IPS DF 4.7 (cell line): ENCODE measurements around the gene UBE2G1.

Experiments used
- DNase-seq: peaks from one replicate; pipeline ENCODE4 v3.0.0-alpha.2; 2013; ENCODE audit warnings: low spot score; ENCODE audit errors: extremely low read depth

Gene UBE2G1

GRCh38 chr17:4334776-4335584 lies 31.5 kb downstream of the UBE2G1 start:
- no peak for DNase-seq

- DNase-seq: no peak
Observed at GRCh38 chr17:4334332-4334731, 32.1 kb downstream of the UBE2G1 start.

DNA sequence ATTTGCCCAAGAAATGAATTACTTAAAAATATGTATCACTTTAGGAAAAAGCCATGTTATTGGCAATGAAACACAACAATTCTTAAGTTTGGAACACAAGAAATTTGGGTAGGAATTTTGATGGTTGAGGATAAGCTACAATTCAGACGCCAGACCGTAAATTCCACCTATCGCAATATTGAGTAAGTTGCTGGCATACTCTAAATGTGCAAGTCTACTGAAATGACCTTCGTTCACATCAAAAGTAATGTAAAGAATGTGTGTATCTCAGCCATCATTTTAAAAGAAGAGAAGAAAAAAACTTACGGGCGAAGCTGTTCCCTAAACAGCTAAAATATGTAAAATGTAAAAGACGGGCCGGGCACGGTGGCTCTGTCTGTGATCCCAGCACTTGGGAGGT lies 33.4 kb downstream of the UBE2G1 start:
- no peak for DNase-seq

DNA sequence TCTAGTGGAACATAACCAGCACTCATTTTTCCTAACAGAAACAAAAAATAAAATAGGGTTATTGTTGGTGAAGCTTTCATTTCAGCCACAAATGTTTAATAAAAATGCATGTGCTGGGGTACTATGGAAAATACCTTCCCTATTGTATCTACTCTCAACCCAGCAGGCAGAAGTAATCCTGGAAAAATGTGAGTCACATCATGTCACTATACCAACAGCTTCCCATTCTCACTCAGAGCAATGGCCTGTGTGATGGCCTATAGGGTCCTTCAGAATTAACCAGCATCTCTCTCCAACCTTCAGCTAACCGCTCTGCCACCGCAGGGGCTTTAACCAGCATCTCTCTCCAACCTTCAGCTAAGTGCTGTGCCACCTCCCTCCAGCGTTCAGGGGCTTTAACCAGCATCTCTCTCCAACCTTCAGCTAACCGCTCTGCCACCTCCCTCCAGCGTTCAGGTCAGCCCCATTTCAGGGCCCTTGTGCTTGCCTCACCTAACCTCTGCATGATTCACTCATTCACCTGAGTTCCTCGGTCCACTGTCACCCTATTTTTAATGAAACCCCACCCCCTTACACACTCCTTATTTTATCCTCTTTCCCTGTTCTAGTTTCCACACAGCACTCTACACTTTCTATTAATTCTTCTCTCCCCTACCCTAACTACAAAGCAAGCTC lies 34.0 kb downstream of the UBE2G1 start:
- peak; percentile 7 for DNase-seq

- no peak for DNase-seq
Observed at GRCh38 chr17:4331614-4332013, 34.9 kb downstream of the UBE2G1 start.

GRCh38 chr17:4329838-4330237 lies 36.6 kb downstream of the UBE2G1 start:
- no peak for DNase-seq

DNA sequence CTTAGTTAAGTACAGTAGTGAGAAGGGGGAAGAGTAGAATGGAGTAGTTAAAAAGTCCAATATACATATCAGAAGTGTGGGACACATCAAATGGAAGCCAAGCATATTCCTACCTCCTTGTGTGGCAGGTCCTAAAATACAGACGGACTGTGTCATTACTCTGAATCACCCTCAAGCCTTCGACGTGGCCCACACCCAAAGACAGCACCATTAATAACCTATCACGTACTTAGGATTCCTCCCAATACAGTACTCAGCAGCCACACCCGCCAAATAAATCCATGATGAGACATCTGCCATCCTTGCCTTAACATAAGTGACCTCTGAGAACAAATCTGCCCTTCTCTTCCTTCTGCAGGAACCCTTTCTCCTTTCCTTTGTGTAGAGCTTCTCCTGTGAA lies 38.9 kb downstream of the UBE2G1 start:
- no peak for DNase-seq

GRCh38 chr17:4326608-4327007 lies 39.9 kb downstream of the UBE2G1 start:
- DNase-seq: no peak

DNA sequence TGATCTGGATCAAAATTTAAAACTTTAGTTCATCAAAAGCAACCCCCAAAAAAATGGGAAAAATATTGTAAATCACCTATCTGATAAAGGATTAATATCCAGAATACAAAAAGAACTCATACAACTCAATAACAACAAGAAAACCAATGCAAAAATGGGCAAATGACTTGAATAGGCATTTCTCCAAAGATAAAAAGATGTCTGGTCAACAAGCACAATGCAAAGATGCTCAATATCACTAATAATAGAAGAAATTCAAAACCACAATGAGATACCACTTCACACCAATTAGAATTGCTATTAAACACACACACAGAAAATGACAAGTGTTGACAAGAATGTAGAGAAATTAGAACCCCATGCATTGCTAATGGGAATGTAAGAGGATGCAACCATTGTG lies 40.4 kb downstream of the UBE2G1 start:
- no peak for DNase-seq

- no peak for DNase-seq
Observed at GRCh38 chr17:4324463-4324862, 42.0 kb downstream of the UBE2G1 start.

DNA sequence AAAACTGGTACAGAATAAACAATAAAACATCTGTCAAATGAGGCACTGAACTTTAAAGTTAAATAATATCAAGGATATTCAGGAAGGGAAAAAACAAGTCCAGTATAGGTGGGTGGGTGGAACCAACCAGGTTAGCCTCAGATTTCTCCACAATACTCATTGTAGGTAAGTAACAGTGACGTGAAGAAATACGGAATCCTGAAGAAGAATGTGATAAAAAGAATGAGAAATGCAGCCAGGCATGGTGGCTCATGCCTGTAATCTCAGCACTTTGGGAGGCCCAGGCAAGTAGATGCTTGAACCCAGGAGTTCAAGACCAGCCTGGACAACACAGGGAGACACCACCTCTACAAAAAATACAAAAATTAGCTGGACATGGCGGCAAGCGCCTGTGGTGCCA lies 47.3 kb downstream of the UBE2G1 start:
- DNase-seq: no peak

- no peak for DNase-seq
Observed at GRCh38 chr17:4318596-4318995, 47.9 kb downstream of the UBE2G1 start.

DNA sequence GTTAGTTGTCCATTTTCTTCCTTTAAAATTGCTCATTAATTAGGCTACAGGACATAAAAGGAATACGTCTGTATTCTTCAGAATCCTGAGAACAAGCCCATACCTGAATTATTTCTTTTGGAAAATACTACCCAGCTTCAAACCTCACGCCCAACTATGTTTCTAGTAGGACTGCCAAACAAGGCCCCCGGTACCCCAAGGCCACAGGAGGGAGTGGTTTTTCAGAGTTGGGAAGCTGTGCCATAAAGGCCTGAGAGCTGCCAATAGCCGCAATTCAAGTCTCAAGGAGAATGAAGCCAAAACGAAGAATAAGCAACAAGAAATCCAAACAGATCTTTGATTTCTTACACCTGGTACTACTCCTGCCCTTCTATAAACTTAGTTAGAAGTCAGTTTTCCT lies 48.3 kb downstream of the UBE2G1 start:
- no peak for DNase-seq

GRCh38 chr17:4317610-4318009 lies 48.9 kb downstream of the UBE2G1 start:
- no peak for DNase-seq

GRCh38 chr17:4316648-4317047 lies 49.8 kb downstream of the UBE2G1 start:
- DNase-seq: no peak

DNA sequence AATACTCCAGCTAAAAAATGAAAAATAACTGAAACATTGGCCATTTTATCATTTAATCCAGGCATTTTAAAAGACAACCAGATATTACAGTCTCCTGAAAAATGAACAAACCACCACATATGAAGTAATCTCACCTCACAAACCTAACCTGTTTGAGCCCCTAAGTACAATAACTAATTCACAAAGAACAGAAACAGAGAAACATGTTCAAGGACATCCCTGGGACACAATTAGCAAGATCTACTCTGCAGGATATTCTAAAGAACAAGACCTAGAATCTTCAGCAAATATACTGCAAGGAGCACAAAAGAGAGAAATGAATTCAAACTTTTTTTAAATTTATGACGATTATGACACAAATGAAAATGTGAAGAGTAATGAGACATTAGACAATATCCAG lies 51.9 kb downstream of the UBE2G1 start:
- DNase-seq: no peak

GRCh38 chr17:4314179-4314578 lies 52.3 kb downstream of the UBE2G1 start:
- DNase-seq: no peak

DNA sequence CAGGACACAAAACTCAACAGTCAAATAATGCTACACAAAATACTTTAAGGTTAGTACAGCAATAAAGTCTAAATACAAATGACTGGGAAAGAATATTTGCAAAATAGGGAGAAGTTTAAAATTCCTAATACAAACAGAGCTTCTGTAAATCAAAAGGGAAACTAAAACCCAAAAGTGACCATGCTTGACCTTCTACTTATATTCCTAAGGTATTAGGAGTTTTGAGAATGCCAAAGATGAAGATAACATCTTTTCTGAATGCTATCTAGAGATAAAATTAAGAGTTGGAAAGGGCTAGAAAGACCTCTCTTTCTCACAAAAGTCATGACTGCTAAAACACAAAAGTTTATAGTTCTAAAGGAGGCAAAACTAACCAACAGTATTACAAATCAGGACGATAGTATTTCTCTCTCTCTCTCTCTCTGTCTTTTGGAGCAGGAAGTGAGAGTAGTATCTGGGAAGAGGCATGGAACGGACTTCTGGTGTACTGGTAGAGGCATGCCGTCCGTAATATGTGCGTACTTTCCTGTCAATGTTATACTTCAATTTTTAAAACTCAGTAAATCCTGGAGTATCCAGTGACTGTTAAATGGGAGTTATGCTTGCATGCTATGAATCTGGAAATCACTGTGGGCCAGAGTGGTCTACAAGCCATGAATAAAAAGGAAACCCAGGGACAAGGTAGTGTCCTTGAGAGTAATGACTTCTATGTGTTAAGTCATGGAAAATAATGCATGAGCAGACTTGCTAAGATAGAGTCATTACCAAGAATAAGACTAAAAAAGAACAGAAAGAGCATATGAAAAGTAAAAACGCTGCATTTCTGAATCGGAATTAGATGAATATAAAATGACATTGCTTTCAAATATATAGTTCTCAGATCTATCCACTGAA lies 53.0 kb downstream of the UBE2G1 start:
- DNase-seq: no peak

DNA sequence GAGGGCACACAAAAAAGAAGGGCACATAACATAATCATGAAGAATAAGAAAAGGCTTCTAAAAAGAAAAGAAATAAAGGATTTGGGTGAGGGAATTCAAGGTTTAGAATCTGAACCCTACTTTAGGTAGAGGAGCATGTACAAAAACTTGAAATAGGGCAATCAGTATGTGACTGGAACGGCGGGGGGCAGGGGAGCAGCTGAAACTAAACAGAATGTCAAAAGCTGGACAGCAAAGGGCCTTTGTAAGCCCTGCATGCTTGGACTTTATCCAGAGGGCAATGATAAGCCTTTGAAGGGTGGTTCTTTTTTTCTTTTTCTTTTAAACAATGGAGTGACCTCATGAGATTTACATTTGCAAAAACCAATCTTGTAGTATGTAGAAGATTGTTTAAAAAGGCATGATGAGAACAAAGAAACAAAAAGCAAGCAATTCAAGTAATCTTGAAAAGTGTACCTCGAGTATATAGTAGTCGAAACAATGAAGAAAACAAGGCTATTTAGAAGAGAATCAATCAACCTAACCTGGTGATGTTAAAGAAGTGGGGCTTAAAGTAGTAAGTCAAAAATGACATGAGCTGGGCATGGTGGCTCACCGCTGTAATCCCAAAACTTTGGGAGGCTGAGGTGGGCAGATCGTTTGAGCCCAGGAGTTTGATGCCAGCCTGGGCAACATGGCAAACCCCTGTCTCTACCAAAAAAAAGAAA lies 56.0 kb downstream of the UBE2G1 start:
- DNase-seq: no peak

- no peak for DNase-seq
Observed at GRCh38 chr17:4309897-4310296, 56.6 kb downstream of the UBE2G1 start.

GRCh38 chr17:4307179-4307930 lies 59.1 kb downstream of the UBE2G1 start:
- DNase-seq: peak; percentile 36
